HG03354 (cell line): ENCODE measurements around the gene TMEM147.

ENCODE experiments used
- ATAC-seq: cut with Tn5 transposase; IDR thresholded peaks from one replicate; pipeline ENCODE4 v1.9.1; 2021; ENCODE audit warnings: mild to moderate bottlenecking; ENCODE audit not compliant: unreplicated experiment, poor library complexity, severe bottlenecking

The TMEM147 gene

DNA sequence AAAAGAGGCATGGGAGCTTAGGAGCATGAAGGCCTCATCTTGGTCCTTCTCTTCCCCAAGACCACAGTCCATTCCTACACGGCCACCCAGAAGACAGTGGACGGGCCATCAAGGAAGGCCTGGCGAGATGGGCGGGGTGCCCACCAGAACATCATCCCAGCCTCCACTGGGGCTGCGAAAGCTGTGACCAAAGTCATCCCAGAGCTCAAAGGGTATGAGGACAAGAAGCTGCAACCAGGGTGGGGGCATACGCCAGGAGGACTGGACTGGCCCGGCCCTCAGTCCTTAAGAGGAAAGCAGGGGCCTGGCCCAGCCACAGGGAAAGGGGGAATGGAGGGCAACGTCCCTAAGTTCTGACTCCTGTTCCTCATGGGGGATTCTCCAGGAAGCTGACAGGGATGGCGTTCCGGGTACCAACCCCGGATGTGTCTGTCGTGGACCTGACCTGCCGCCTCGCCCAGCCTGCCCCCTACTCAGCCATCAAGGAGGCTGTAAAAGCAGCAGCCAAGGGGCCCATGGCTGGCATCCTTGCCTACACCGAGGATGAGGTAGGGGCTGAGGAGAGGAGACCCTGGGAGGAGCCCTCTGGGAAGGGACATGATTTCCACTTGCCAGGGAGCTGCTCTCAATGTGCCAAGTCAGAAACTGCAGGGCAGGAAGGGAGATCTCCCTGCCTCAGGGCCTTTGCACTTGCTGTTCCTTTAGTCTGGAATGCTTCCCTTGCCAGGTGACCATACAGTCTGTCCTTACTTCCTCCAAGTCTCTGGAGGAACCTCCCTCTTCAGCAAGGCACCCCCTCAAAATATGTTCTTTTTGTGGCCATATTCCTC is 1.9 kb upstream of the TMEM147 start:
- ATAC-seq: no peak

DNA sequence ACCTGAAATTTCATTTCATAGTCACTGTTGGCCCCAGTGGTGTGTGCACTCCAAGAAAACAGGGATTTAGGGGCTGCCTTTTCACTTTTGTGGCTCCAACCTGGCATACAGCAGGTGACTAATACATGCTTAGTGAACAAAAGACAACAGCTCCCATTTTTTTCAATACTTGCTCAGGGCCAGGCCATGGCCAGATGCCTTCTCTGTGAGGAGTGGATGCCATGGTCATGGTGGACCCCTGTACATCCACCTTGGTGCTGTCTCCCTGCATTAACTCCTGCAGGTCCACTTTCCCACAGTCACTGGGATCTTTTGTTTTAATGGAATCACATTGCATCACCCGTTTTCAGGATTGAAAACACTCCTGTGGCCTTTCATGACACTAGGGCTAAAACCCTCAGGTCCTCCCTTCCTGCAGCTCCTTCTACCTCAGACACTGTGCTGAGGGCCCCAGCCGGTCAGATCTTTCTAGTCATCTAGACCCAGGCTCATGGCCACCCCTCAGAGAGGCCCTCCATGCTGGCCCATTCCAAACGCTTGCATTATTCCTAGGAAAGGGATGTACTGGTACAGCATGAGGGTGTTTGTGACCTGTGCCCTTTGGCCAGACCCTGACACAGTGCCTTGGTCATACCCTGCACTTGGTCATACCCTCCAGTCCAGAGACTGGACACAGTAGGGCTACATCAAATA is 1.2 kb upstream of the TMEM147 start:
- no peak for ATAC-seq

- peak; percentile 45 for ATAC-seq
Measured at GRCh38 chr19:35545855-35546381, 492 bp downstream of the TMEM147 start.

GRCh38 chr19:35546532-35546931 is 1.1 kb downstream of the TMEM147 start:
- ATAC-seq: no peak

DNA sequence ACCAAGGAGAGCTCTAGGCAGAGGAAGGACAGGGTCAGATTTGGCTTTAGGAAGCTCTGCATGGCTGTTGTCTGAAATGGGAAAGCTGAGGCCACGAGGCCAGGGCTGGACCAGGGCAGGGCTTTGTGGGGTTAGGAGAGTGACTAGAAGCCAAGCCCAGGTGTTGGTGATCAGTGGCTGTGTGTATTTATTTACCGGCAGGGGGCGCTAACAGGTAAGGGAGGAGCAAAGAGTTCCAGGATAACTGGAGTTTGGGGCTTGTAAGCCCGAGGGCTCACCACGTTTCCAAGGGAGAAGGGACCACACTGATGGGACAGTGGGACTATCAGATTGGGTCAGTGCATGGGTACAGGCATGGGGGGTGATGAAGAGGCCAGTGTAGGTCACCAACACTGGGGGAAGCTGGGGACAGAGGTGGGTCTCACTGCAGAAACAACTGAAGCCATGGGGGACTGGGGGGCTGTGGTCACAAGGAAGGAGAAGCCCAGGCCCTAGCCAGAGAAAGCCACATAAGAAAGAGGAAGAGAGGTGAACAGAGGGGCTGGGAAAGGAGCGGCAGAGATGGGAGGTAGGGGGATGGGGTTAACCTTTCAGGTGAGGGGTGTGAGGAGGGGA is 3.9 kb downstream of the TMEM147 start:
- no peak for ATAC-seq

DNA sequence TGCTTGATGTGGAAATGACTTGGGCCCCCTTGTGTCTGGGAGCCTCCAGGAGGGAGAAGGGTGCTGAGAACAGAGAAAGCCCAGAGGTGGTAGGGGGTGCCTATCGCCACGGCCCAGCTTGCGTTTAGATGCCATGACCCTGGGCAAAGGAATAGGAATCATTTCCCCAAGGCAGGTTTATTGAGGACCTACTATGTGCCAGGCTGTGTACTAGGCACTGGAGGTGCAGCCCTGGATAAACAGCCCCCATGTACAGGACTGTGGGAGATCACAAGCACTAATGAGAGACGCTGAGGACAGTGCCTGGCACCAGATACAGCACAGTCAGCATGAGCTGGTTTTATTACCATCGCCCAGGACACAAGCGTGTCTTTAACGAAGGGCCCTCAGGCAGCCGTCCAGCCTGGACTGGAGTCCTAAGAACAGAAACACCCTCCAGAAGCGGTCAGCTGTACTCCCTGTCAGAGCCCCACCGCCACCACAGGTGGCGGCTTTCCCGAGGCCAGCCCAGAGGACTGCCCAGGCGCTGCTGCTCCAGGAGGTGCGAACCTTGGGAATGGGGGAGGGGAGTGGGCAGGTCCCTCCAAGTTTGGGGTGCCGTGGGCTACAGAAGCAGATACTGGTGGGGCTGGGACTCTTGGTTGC is 4.6 kb downstream of the TMEM147 start:
- ATAC-seq: no peak

DNA sequence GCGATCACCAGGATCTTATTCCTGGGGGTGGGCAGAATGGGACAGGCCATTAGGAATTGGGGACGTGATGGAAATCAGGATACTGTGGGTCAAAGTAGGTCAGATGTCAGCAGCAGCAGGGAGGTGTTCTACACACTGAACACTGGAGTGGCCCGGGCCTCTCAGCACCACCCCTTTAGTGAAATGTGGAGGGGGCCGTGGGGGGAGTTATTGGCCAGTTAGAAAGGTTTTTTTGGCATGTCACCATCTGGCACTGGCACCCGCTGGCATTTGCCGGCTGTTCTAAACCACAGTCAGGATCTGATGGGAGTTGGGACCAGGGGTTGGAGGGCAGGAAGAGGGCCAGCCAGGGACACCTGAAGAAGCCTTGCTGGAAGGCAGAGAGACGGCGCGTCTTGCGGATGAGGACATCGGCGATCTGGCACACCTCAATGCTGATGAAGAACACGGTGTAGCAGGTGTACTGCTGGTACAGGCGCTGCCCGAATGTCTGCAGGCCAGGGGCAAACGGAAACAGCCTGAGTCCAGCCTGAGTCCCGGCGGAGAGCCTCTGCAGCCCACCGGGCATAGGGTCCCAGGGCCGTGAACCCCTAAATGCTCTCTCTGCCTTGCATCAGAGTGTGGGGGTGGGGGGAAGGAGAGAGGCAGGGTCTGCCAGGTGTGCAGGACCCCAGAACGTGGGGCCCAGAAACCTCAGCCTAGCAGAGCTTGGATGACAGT is 5.8 kb downstream of the TMEM147 start:
- no peak for ATAC-seq

- ATAC-seq: no peak
Measured at GRCh38 chr19:35552534-35553384, 7.3 kb downstream of the TMEM147 start.

DNA sequence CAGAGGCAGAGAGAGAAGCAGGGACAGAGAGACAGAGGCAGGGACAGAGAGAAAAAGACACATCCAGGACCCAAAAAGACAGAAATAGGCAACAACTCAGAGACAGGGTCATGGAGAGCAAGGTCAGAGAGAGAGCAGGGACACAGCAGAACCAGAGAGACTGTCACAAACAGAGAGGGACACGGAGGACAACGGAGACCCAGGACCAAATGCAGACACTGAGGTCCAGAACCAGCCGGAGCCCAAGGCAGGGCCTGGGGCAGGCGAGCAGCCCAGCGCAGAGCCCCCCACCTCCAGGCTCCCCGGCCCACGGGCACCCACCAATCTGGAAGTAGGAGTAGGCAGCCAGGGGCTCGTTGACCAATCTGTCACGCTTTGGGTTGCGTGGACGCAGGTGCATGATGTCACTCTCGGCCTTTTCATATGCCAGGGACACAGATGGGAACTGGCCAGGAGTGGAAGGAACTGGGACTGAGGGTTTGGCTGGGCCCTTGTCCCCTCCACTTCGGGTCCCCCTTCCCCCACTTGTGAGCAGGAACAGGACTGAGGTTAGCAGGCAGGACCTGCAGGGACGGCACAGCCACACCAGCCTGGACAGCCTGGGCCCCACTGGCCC is 8.1 kb downstream of the TMEM147 start:
- no peak for ATAC-seq

DNA sequence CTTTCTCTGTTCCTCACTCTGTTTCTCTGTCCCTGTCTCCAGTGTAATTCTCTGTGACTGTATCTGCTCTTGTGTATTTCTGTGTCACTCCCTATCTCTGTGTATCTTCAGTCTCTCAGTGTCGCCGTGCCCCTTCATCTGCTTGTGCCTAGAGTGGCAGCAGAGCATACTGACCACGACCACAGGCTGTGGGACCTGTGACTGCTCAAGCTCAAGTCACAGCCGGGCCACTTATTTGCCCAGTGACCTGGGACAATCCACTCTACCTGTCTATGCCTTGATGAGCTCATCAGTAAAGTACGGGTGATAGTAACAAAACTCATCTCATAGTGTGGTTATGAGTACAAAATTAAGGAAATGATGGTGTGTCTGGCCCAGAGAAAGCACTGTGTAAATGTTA is 8.7 kb downstream of the TMEM147 start:
- ATAC-seq: no peak

GRCh38 chr19:35555301-35556005 is 10.0 kb downstream of the TMEM147 start:
- no peak for ATAC-seq

DNA sequence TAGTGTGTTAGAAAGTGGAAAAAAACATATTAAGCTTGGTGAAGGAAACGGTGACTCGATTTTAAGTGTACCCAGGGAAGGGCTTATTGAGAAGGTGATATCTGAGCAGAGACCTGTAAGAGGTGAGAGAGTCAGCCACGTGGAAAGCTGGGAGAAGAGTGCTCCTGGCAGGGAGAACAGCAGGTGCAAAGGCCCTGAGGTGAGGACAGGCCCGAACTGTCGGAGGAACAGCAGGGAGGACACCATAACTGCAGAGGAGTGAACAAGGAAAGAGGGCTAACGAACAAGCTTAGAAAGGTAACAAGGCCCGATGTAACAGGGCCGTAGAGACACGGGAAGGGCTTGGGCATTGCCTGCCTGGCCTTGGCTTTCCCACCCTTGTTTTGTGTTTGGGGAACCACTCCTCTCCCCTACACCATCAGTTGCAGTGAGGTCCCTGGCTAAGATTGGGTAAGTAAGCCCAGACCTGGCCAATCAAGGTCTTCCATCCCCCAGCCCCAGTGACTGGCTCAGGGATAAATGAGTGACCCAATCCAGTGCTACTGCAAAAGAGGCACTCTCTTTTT is 10.7 kb downstream of the TMEM147 start:
- ATAC-seq: no peak

DNA sequence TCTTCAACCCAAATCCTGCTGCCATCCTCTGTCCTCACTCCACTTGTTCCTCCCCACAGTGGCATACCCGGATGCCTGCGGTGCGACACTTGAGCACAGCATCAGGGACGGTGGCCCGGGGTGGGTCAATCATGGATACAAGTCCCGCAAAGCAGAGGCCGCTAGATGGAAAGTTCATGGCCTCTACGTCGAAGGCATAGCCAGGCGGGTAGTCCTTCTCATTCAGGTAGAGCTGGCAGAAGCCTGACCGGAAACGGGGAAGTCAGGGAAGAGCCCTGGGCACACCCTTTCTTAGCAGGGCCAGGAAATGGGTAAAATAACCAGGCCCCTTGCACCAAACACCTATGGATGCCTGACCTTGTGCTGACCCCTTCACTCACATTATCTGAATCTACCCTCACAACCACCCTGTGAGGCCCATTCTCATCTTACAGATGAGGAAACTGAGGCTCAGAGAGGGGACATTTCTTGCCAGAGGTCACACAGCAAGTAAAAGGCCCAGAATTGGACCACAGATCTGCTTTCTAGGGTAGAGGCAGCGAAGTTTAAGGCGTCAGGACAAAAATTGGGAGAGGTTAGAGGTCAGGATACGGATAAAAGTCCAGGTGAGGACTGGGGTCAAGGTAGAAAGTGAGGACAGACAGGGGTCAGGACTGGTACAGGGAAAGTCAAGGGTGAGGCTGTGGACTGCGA is 11.6 kb downstream of the TMEM147 start:
- no peak for ATAC-seq

DNA sequence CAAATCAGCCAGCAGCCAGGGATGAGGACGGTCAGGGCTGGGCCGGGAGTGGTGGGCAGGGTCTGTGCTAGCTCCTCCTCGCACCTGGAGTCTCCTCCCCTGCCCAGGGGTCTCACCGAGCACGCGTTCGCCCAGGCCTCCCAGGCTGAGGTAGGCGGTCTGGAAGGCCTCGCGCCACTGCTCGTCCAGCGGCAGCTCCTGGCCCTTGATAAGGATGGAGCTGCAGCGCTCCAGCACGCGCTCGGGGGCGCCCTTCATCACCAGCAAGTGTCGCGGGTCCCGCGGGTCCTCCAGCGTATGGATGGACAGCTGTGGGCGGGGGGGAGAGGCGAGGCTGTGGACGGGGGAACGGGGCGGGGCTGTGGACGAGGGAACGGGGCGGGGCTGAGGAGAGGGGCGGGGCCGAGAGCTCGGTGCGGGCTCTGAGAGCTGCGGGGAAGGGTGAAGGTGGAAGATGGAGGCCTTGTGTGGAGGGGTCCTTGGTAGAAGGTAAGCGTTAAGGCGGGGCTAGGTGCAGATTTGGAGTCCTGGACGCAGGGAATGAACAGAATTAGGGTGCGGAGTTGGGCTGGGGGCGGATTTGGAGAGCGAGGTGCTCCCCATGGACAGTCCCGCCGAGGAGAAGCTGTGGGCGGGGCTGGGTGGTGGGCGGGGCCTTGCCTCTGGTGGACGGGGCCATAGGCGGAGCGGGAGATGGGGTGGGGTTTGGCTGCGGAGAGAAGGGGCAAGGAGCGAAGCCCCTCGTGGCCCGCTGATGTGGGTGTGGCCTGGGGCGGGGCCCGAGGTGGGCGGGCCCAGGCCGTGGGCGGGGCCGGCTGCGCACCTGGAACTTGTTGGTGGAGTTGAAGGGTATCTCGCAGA is 12.3 kb downstream of the TMEM147 start:
- no peak for ATAC-seq

GRCh38 chr19:35558400-35559280 is 13.2 kb downstream of the TMEM147 start:
- ATAC-seq: no peak
